ENCODE measurements around the gene MAGEC3. TPM values are rescaled to one million over a fixed set of nuclear protein-coding genes. Genes with fewer than 3 reads are reported as not detected.

Gene MAGEC3, protein sequence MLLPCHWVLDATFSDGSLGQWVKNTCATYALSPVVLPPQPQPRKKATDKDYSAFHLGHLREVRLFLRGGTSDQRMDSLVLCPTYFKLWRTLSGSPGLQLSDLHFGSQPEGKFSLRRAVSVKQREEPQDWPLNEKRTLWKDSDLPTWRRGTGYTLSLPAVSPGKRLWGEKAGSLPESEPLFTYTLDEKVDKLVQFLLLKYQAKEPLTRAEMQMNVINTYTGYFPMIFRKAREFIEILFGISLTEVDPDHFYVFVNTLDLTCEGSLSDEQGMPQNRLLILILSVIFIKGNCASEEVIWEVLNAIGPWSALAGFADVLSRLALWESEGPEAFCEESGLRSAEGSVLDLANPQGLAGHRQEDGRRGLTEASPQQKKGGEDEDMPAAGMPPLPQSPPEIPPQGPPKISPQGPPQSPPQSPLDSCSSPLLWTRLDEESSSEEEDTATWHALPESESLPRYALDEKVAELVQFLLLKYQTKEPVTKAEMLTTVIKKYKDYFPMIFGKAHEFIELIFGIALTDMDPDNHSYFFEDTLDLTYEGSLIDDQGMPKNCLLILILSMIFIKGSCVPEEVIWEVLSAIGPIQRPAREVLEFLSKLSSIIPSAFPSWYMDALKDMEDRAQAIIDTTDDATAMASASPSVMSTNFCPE
- not detected for total RNA-seq
- not detected for polyA plus RNA-seq

DNA sequence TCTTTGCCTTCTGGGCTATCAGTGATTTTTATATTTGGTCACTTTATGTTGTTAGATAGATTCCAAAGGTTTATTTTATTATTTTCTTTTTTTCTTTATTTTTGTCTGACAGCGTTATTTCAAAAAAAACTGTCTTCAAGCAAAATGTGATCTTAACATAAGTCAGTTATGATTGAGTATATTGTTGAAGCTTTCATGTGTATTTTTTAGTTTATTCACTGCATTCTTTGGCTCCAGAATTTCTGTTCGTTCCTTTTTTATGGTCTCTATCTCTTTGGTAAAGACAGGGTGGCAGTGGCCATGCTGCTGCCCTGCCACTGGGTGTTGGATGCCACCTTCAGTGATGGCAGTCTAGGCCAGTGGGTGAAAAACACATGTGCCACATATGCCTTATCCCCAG is at the start of gene MAGEC3:
TSS of gene MAGEC3 (plus strand) at position 301 of the 400 bp plus-strand sequence. CDS start at position 301, 0 bp downstream.
- no peak within 1 kb of the TSS for H3K27ac ChIP-seq (ENCODE audit: insufficient read depth, low read length, poor library complexity, severe bottlenecking)
- H3K9me3 Mint-ChIP-seq: peaks cover 0 to 3% (median 0%) of the 10 kb centered on the region in 7 donors
- H3K36me3 Mint-ChIP-seq: no peaks in the 10 kb centered on the region
- H3K27me3 ChIP-seq (ENCODE audit: control insufficient read depth, insufficient read depth, low read length): no peaks in the 10 kb centered on the region
- H3K4me3 ChIP-seq (ENCODE audit: low read depth, low read length): no peak within 1 kb of the TSS
- H3K9me3 ChIP-seq (ENCODE audit: control insufficient read depth in 2 of 2, low read length in 2 of 2): peaks cover 0 to 9% of the 10 kb centered on the region in 2 experiments
- H3K27ac Mint-ChIP-seq: no peak within 1 kb of the TSS
- no peaks in the 10 kb centered on the region for H3K4me1 ChIP-seq (ENCODE audit: control insufficient read depth, insufficient read depth, low read length, poor library complexity, severe bottlenecking)
- DNase-seq: no peak
- H3K4me3 Mint-ChIP-seq: no peak within 1 kb of the TSS
- no peak for ATAC-seq (ENCODE audit: low read depth in 2 of 2)
- H3K4me1 Mint-ChIP-seq: no peaks in the 10 kb centered on the region
- no peaks in the 10 kb centered on the region for H3K27me3 Mint-ChIP-seq
- H3K36me3 ChIP-seq (ENCODE audit: control insufficient read depth, insufficient read depth, low read length): no peaks in the 10 kb centered on the region

DNA sequence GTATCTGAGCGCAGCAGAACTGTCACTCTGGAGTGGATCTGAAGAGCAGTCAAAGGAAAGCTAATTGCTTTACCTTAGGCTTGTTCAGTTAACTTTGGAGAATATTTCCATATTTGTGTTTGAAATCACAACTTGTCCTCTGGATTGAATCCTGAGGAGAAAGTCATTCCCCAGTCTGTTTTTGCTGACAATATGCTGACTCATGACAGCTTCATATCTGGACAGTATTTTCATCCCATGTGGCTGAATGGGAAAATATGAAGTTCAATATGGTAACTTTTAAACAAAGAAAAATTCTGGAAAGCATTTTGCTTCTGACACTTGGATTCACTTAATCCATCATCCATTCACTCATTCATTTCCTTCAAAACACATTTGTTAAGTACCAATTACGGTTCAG is 46.3 kb upstream of the MAGEC3 start:
- no peak overlapping the region for H3K4me3 Mint-ChIP-seq
- no peaks in the 10 kb centered on the region for H3K27me3 ChIP-seq (ENCODE audit: control insufficient read depth, insufficient read depth, low read length)

DNA sequence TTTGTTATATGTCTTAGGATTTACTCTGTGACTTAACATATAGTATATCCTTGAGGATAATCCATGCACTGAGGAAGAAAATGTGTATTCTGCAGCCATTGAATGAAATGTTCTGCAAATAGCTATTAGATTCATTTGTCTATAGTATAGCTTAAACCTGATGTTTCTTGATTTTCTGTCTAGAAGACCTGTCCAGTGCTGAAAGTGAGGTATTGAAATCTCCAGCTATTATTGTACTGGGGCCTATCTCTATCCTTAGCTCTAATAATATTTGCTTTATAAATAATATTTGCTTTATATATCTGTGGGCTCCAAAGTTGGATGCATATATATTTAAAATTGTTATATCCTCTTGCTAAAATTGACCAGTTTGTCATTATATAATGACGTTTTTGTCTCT is 26.7 kb upstream of the MAGEC3 start:
- ATAC-seq (ENCODE audit: low read depth in 2 of 2): no peak
- H3K9me3 ChIP-seq (ENCODE audit: control insufficient read depth in 2 of 2, low read length in 2 of 2): peaks cover 0 to 2% of the 10 kb centered on the region in 2 experiments

More for the DNA sequence above, 46.3 kb upstream of the MAGEC3 start:
- peaks cover 0 to 4% (median 0%) of the 10 kb centered on the region in 7 donors for H3K9me3 Mint-ChIP-seq
- DNase-seq (no peak), ATAC-seq (ENCODE audit: low read depth in 2 of 2) (no peak)
- H3K27ac Mint-ChIP-seq: no peak overlapping the region
- Histone ChIP-seq H3K9me3 (ENCODE audit: control insufficient read depth in 2 of 2, low read length in 2 of 2) (no peaks in the 10 kb centered on the region), H3K4me1 (ENCODE audit: control insufficient read depth, insufficient read depth, low read length, poor library complexity, severe bottlenecking) (no peaks in the 10 kb centered on the region), H3K36me3 (ENCODE audit: control insufficient read depth, insufficient read depth, low read length) (no peaks in the 10 kb centered on the region), H3K27ac (ENCODE audit: insufficient read depth, low read length, poor library complexity, severe bottlenecking) (no peak overlapping the region), H3K4me3 (ENCODE audit: low read depth, low read length) (no peak overlapping the region)
- no peaks in the 10 kb centered on the region for H3K27me3 Mint-ChIP-seq
- no peaks in the 10 kb centered on the region for H3K4me1 Mint-ChIP-seq
- no peaks in the 10 kb centered on the region for H3K36me3 Mint-ChIP-seq

DNA sequence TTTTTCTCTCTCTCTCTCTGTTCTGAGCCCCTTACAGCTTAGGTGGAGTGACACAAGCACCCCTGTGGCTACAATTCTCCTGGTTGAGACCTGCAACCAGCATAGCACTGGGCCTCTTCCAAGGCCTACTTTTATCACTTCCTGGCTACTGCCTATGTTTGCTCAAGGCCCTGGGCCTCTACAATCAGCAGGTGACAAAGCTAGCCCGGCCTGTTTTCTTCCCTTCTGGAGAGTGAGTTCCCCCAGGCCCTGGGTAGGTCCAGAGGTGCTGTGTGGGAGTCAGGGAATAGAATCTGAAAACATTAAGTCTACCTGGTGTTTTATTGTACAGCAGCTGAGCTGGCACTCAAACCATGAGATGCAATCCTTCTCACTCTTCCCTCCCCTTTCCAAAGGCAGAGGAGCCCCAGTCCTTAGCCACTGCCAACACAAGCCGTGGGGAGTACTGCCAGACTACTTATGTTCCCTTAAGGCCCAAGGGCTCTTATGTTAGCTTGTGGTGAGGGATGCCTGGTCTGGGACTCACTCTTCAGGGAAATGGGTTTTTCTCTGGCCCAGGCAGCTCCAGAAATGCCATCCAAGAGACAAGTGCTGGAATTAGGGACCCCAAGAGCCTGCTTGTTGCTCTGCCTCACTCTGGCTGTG is 23.8 kb upstream of the MAGEC3 start:
- H3K4me3 Mint-ChIP-seq: no peak overlapping the region
- Histone ChIP-seq H3K4me1 (ENCODE audit: control insufficient read depth, insufficient read depth, low read length, poor library complexity, severe bottlenecking) (no peaks in the 10 kb centered on the region), H3K4me3 (ENCODE audit: low read depth, low read length) (no peak overlapping the region), H3K27me3 (ENCODE audit: control insufficient read depth, insufficient read depth, low read length) (no peaks in the 10 kb centered on the region), H3K27ac (ENCODE audit: insufficient read depth, low read length, poor library complexity, severe bottlenecking) (no peak overlapping the region), H3K36me3 (ENCODE audit: control insufficient read depth, insufficient read depth, low read length) (no peaks in the 10 kb centered on the region), H3K9me3 (ENCODE audit: control insufficient read depth in 2 of 2, low read length in 2 of 2) (peaks cover 0 to 2% of the 10 kb centered on the region in 2 experiments)
- no peaks in the 10 kb centered on the region for H3K27me3 Mint-ChIP-seq
- H3K4me1 Mint-ChIP-seq: no peaks in the 10 kb centered on the region
- H3K9me3 Mint-ChIP-seq: peaks cover 0 to 6% (median 0%) of the 10 kb centered on the region in 7 donors
- ATAC-seq (ENCODE audit: low read depth in 2 of 2) (no peak), DNase-seq (no peak)
- H3K27ac Mint-ChIP-seq: no peak overlapping the region
- H3K36me3 Mint-ChIP-seq: no peaks in the 10 kb centered on the region

More for the DNA sequence above, 26.7 kb upstream of the MAGEC3 start:
- DNase-seq: no peak
- H3K36me3 Mint-ChIP-seq: no peaks in the 10 kb centered on the region
- Histone ChIP-seq H3K36me3 (ENCODE audit: control insufficient read depth, insufficient read depth, low read length) (no peaks in the 10 kb centered on the region), H3K4me3 (ENCODE audit: low read depth, low read length) (no peak overlapping the region), H3K27me3 (ENCODE audit: control insufficient read depth, insufficient read depth, low read length) (no peaks in the 10 kb centered on the region), H3K4me1 (ENCODE audit: control insufficient read depth, insufficient read depth, low read length, poor library complexity, severe bottlenecking) (no peaks in the 10 kb centered on the region), H3K27ac (ENCODE audit: insufficient read depth, low read length, poor library complexity, severe bottlenecking) (no peak overlapping the region)
- peaks cover 0 to 6% (median 1%) of the 10 kb centered on the region in 7 donors for H3K9me3 Mint-ChIP-seq
- no peaks in the 10 kb centered on the region for H3K27me3 Mint-ChIP-seq
- no peak overlapping the region for H3K4me3 Mint-ChIP-seq
- no peaks in the 10 kb centered on the region for H3K4me1 Mint-ChIP-seq
- no peak overlapping the region for H3K27ac Mint-ChIP-seq

DNA sequence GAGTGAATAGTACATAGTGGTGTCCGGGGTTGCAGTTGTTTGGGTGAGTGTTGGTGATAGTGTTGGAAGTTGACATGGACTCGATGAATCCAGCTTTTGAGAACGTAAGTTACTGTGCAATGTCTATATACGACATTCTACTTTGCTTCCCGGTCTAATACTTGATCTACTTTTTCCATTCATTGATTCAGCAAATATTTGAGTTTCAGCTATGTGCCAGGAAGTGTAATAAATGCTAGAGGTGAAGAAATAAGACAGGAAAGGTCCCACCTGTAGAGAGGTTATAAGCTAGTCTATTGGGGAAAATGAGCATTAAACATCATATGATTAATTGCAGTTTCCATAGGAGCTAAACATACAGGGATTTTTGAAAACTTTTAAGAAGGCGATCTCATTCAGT is 22.2 kb upstream of the MAGEC3 start:
- ATAC-seq (ENCODE audit: low read depth in 2 of 2): no peak
- H3K9me3 Mint-ChIP-seq: peaks cover 0 to 4% (median 0%) of the 10 kb centered on the region in 7 donors
- no peak for DNase-seq
- H3K36me3 Mint-ChIP-seq: no peaks in the 10 kb centered on the region
- no peaks in the 10 kb centered on the region for H3K27me3 Mint-ChIP-seq
- peaks cover 0 to 2% of the 10 kb centered on the region in 2 experiments for H3K9me3 ChIP-seq (ENCODE audit: control insufficient read depth in 2 of 2, low read length in 2 of 2)
- H3K4me3 Mint-ChIP-seq: no peak overlapping the region
- H3K27me3 ChIP-seq (ENCODE audit: control insufficient read depth, insufficient read depth, low read length): no peaks in the 10 kb centered on the region
- H3K27ac ChIP-seq (ENCODE audit: insufficient read depth, low read length, poor library complexity, severe bottlenecking): no peak overlapping the region
- no peak overlapping the region for H3K27ac Mint-ChIP-seq
- H3K4me3 ChIP-seq (ENCODE audit: low read depth, low read length): no peak overlapping the region
- H3K4me1 Mint-ChIP-seq: no peaks in the 10 kb centered on the region
- no peaks in the 10 kb centered on the region for H3K36me3 ChIP-seq (ENCODE audit: control insufficient read depth, insufficient read depth, low read length)
- H3K4me1 ChIP-seq (ENCODE audit: control insufficient read depth, insufficient read depth, low read length, poor library complexity, severe bottlenecking): no peaks in the 10 kb centered on the region

DNA sequence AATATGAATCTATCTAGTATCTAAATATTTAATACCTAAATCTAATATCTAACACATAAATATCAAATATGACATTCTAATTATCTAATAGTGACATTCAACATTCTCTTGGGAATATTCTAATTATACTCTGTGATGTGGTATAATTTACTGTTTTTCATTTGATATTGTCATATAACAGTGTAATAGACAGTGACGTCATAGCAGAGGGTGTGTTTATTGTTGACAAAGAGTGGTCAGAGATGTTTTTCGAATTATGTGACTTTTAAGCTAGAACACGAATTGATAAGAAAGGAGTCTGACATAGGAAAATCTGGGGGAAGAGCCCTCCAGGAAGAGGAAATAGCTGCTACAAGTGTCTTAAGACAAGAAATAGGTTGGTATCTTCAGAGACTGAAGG is 5.9 kb upstream of the MAGEC3 start:
- H3K27ac ChIP-seq (ENCODE audit: insufficient read depth, low read length, poor library complexity, severe bottlenecking): no peak overlapping the region
- DNase-seq (no peak), ATAC-seq (ENCODE audit: low read depth in 2 of 2) (no peak)
- peaks cover under 1 to 2% of the 10 kb centered on the region in 2 experiments for H3K9me3 ChIP-seq (ENCODE audit: control insufficient read depth in 2 of 2, low read length in 2 of 2)
- Mint-ChIP-seq H3K9me3 (peaks cover 0 to 6% (median 0%) of the 10 kb centered on the region in 7 donors), H3K4me3 (no peak overlapping the region), H3K36me3 (no peaks in the 10 kb centered on the region), H3K27ac (no peak overlapping the region), H3K4me1 (no peaks in the 10 kb centered on the region), H3K27me3 (no peaks in the 10 kb centered on the region)
- no peak overlapping the region for H3K4me3 ChIP-seq (ENCODE audit: low read depth, low read length)
- H3K27me3 ChIP-seq (ENCODE audit: control insufficient read depth, insufficient read depth, low read length): no peaks in the 10 kb centered on the region
- no peaks in the 10 kb centered on the region for H3K36me3 ChIP-seq (ENCODE audit: control insufficient read depth, insufficient read depth, low read length)
- no peaks in the 10 kb centered on the region for H3K4me1 ChIP-seq (ENCODE audit: control insufficient read depth, insufficient read depth, low read length, poor library complexity, severe bottlenecking)

DNA sequence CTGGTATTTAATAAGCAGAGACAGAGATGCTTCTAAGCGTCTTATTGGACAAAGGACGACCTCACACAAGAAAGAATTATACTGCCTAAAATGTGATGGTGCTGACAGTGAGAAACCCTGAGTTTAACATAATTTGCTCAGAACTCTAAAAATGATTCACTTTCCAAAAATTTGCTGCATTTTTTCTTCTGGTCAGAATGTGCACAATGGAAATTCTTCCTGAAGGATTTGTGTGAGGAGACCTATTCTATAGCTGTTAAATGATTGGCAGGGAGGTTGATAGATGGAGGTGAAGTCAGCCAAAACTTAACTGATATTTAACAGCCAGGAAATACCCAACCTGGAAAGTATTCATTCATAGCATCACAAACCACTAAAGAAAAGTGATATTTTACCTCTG is 1.7 kb downstream of the MAGEC3 start:
- H3K9me3 Mint-ChIP-seq: peaks cover 0 to 3% (median 0%) of the 10 kb centered on the region in 7 donors
- H3K4me1 Mint-ChIP-seq: no peaks in the 10 kb centered on the region
- DNase-seq (no peak), ATAC-seq (ENCODE audit: low read depth in 2 of 2) (no peak)
- H3K4me3 Mint-ChIP-seq: no peak overlapping the region
- no peak overlapping the region for H3K27ac ChIP-seq (ENCODE audit: insufficient read depth, low read length, poor library complexity, severe bottlenecking)
- no peaks in the 10 kb centered on the region for H3K27me3 ChIP-seq (ENCODE audit: control insufficient read depth, insufficient read depth, low read length)
- H3K27ac Mint-ChIP-seq: no peak overlapping the region
- no peaks in the 10 kb centered on the region for H3K36me3 Mint-ChIP-seq
- H3K27me3 Mint-ChIP-seq: no peaks in the 10 kb centered on the region
- H3K4me3 ChIP-seq (ENCODE audit: low read depth, low read length): no peak overlapping the region
- H3K9me3 ChIP-seq (ENCODE audit: control insufficient read depth in 2 of 2, low read length in 2 of 2): peaks cover 0 to 9% of the 10 kb centered on the region in 2 experiments
- H3K36me3 ChIP-seq (ENCODE audit: control insufficient read depth, insufficient read depth, low read length): no peaks in the 10 kb centered on the region
- H3K4me1 ChIP-seq (ENCODE audit: control insufficient read depth, insufficient read depth, low read length, poor library complexity, severe bottlenecking): no peaks in the 10 kb centered on the region
